GM19025 (cell line): Measurements from ENCODE around the gene SORT1.
"Not testable (repeated sequence)": the region's sequence is repeated elsewhere in the genome, so short reads cannot be mapped to it uniquely, and the experiment has no call there.

Experiments used
- ATAC-seq: cut with Tn5 transposase; IDR thresholded peaks from one replicate; pipeline ENCODE4 v1.9.1; 2021; ENCODE audit warnings: mild to moderate bottlenecking, low read depth, moderate library complexity; ENCODE audit not compliant: unreplicated experiment

SORT1 gene

DNA sequence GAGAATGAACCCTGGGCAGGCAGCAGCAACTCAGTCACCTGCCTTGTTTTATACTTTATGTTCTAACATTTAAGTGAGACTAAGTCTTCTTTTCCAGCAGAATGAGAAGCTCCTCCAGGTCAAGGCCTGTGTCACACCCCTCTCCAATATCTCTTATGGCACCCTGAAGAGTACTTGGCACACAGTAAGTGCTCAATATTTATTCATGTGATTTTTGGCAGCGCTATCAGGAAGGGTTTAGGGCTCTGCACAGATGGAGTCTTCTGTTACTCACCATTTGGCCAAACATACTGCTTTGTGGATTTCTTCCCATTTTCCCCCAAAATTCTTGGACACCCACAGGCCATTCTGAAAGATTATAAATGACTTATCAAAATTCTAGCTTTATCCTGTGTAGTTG lies 47.1 kb downstream of the SORT1 start:
- ATAC-seq: no peak

- no peak for ATAC-seq
Measured at GRCh38 chr1:109350182-109350581, 47.5 kb downstream of the SORT1 start.

- ATAC-seq: no peak
Measured at GRCh38 chr1:109347511-109347910, 50.2 kb downstream of the SORT1 start.

- ATAC-seq: no peak
Measured at GRCh38 chr1:109341944-109342930, 55.5 kb downstream of the SORT1 start.

- no peak for ATAC-seq
Measured at GRCh38 chr1:109338608-109339007, 59.1 kb downstream of the SORT1 start.

DNA sequence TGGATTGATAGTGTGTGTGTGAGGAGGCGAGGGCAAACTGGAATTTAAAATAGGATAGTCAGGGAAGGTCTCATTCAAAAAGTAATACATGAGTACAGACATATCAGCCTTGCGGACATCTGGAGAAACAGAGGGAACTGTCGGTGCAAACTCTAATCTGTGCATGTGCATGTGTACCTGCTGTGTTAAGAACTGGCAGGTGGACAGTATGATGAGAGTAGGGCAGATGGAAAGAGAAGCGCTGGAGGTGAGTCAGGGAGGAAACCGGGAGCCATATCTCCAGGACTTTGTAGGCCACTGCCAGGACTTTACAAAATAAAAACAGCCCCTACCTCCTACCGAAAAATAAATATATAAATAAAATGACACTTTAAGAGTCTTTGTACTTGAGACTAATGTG lies 59.6 kb downstream of the SORT1 start:
- no peak for ATAC-seq

DNA sequence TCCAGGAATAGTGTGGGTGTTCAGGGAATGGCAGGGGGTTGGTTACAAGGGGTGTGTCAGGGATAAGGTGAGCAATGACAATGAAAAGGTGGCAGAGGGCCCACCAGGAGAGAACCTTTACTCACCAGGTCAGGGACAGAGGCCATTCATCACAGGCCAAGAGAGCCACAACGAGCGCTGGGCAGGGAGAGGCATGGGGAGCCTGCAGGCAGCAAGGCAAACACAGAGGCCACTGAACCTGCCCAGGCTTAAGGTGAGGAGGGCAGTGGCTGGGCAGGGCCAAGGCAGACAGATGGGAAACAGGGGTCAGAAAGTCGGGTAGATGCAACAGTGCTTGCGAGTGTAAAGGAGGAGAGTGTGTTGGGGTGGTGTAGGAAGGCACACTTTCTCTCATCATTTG lies 62.6 kb downstream of the SORT1 start:
- ATAC-seq: no peak

GRCh38 chr1:109331113-109331512 lies 66.6 kb downstream of the SORT1 start:
- ATAC-seq: no peak

DNA sequence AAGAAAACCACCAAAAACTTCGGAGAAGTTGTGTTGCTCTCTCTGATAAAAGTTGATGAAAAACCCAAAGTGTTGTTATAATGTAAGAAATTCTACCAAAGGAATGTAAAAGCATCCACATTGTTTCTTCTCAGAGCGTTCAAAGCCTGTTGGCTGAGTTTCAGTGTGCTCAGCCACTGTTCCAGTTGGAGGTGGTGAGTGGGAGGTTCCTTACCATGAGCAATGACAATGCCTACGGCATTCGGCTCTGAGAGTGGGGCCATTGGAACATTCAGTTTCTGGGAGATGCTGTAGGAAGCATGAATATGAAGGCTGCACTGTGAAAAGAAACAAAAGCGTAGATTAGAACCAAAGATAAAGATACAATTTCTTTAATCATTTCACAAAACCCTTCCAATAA lies 70.4 kb downstream of the SORT1 start:
- ATAC-seq: no peak

DNA sequence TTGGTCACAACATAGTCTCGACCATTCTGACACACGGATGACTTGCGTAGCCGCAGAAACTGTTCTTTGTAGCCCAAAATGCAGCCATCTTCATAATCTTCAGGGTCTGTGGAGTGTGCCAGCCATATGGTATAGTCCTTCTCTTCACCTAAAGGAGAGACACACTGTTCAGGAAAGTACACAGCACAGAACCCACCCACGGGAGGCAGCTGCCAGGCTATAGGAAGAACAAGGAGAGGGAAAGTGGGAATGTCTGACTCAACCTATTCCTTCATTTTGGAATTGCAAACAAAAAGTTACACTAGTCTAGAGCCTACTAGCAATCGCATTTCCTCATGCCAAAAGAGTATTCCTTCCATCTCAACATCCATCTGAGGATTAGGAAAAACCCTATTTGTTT lies 74.7 kb downstream of the SORT1 start:
- no peak for ATAC-seq

- no peak for ATAC-seq
Measured at GRCh38 chr1:109319114-109319513, 78.6 kb downstream of the SORT1 start.

- no peak for ATAC-seq
Measured at GRCh38 chr1:109316506-109316905, 81.2 kb downstream of the SORT1 start.

DNA sequence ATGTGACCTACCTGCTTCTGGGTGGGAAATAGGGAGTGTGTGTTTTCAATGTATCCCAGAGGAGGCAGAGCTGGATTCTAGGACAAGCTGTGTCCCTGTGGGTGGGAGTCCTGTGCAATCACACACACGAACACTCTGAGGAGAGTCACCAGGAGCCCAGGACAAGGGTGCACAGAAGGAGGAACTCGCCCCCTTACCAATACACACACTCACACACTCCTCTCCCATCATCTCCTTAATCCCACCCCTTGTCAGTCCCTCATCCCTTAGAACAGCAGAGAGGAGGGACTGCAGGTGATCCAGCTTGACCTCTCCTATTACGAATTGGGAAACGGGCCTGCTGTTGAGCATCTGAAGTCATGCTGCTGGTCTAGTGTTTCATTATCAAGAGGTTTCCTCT lies 82.4 kb downstream of the SORT1 start:
- no peak for ATAC-seq

DNA sequence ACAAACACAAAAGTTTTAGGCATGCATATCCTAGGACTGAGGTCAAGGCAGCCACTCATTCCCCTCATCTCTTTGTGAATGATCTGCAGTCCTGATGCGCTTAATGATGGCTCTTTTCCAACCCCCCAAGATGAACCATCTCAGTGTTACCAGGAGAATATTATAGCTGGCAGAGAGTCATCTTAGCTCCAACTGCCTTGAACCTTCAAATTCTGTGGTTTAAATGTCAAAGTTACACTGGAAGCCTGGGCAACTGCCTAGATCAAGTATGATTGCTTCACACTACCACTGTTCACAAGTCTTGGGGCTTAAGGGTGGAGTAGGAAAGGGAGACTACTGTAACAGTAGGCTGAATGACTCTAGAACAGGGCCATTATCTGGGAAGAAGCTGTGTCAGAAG lies 82.9 kb downstream of the SORT1 start:
- no peak for ATAC-seq

DNA sequence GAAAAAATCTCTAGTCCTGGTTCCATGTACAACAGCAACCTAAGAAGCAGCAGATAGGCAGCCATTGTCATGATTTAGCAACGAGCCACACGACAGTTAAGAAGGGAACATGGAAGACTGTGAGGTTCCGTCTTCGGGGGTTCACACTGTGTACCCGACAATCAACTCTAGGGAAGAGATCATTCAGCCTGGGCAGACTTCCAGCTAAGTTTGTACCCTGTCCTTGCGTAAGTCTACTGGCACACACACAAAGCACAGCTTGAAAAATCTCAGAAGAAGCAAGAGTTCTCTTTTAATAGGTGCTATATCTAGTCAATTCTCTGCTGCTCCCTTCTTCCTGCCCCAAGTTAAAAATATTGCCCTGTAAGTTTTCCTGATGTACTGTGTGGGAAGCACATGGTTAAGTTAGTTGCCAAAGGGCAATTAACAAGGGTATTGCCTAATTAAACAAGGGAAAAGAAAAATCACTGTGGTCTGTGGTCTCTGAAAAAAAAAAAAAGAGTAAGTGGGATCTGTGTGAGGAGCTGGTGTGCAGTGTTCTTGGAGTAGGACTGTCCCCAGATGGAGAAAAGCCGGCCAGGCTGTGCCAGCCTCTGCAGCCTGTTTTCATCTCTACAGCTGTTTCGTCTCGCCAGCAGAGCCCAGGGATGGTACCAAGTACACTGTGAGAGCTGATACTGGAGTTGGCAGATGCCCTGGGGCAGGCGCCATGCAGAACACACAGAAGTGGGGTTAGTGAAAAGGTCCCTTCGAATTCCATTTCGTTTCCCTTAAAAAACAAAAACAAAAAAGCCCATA lies 84.5 kb downstream of the SORT1 start:
- no peak for ATAC-seq

GRCh38 chr1:109312246-109312645 lies 85.5 kb downstream of the SORT1 start:
- ATAC-seq: no peak

DNA sequence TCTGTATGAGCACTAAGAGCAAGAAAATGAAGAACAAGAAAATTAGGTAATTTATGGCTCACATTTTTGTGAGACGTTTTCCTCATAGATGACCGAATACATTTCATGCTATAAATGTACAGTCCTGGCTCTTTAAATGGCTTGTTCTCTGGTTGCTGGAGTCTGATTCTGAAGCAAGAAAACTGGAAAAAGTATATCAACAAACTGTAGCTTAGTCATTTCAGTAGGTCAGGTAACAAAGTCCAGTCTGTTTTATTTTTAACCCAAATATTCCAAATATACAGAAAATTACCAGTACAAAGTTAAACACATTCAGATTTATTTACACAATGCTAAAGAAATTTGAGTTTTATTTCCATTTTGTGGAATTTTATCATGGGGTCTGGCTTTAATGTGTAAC lies 88.4 kb downstream of the SORT1 start:
- no peak for ATAC-seq

- no peak for ATAC-seq
Measured at GRCh38 chr1:109307274-109308021, 90.3 kb downstream of the SORT1 start.

DNA sequence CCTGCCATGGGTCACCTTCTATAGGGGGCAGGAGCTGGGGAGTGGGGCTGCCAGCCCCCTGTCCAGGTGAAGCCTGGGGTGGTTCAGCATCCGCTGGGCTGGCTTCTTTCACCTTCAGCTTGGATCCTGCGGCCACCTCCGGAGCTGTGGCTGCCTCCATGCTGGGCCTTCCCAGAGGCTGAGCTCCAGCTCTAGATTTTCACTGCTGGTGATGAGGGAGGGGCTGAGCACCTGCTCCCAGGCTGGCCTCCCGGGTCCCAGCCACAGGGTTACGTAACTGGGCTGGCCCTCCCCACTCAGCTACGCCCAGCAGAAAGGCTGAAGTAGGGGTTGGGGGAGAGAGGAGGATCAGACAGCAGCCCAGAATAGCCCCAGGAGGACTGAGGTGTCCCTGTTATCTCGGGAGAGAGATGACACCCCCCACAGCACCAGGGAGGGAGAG lies 90.9 kb downstream of the SORT1 start, which contains the start of gene MYBPHL:
Gene MYBPHL (minus strand): TSS at position 180 of the 442 bp plus-strand sequence. CDS start 20 bp downstream, at position 160.
- ATAC-seq: no peak

- not testable (repeated sequence) for ATAC-seq
Measured at GRCh38 chr1:109305991-109306390, 91.7 kb downstream of the SORT1 start.
